ENCODE results near the gene GUCD1. TPM values are rescaled to one million over a fixed set of nuclear protein-coding genes. Genes with fewer than 3 reads are reported as not detected.

The GUCD1 gene
- total and polyA plus RNA-seq, 2 of the 13 experiments (the other 11 are each of a cell fraction or from before 2014, with no cell fraction given) = 128 to 245 TPM

GRCh38 chr22:24550028-24550901, 4.7 kb downstream of the GUCD1 start (continued):
- TF ChIP-seq ZNF800 (CRISPR knock-in tag; IDR thresholded peaks at IDR 0.05) (0 out of 2 replicates have a peak, but pooled peaks have one; percentile 52), ZNF513 (CRISPR knock-in tag; conservative IDR thresholded peaks at IDR 0.05) (0 out of 2 replicates have a peak, but pooled peaks have one; percentile 78), ZNF556 (CRISPR knock-in tag; IDR thresholded peaks at IDR 0.05; ENCODE audit: borderline replicate concordance) (peak; percentile 69; the same call in 1 of the 2 replicates), STAT5B (CRISPR knock-in tag; IDR thresholded peaks at IDR 0.05) (0 out of 2 replicates have a peak, but pooled peaks have one; percentile 8), ZNF446 (CRISPR knock-in tag; IDR thresholded peaks at IDR 0.05) (no peak), NFE2 (CRISPR knock-in tag; IDR thresholded peaks at IDR 0.05) (no peak), ARID5B (CRISPR knock-in tag; IDR thresholded peaks at IDR 0.05) (peak; percentile 92), NAIF1 (CRISPR knock-in tag; IDR thresholded peaks at IDR 0.05; ENCODE audit: borderline replicate concordance) (no peak), ZNF510 (CRISPR knock-in tag; IDR thresholded peaks at IDR 0.05; ENCODE audit: low read depth) (no peak), GMEB1 (CRISPR knock-in tag; IDR thresholded peaks at IDR 0.05; ENCODE audit: borderline replicate concordance) (peak; percentile 60; the same call in 1 of the 2 replicates), GABPA (IDR thresholded peaks at IDR 0.05; ENCODE audit: low read depth, low read length) (no peak), GABPA (CRISPR knock-in tag; IDR thresholded peaks at IDR 0.05; ENCODE audit: low read depth) (peak; percentile 72), NR2F6 (IDR thresholded peaks at IDR 0.05) (peak; percentile 62; the same call in 1 of the 2 replicates), NR2F6 (CRISPR knock-in tag; IDR thresholded peaks at IDR 0.05) (peak; percentile 72), ZNF20 (CRISPR knock-in tag; IDR thresholded peaks at IDR 0.05) (0 out of 2 replicates have a peak, but pooled peaks have one; percentile 87), ZBTB21 (CRISPR knock-in tag; IDR thresholded peaks at IDR 0.05) (no peak; the same call in none of the 2 replicates), KAT8 (CRISPR knock-in tag; IDR thresholded peaks at IDR 0.05) (peak; percentile 85), ZBTB3 (CRISPR knock-in tag; IDR thresholded peaks at IDR 0.05; ENCODE audit: borderline replicate concordance, low read depth) (no peak), ZNF772 (CRISPR knock-in tag; IDR thresholded peaks at IDR 0.05) (peak; percentile 69; the same call in 1 of the 2 replicates), ZNF724P (CRISPR knock-in tag; IDR thresholded peaks at IDR 0.05; ENCODE audit: borderline replicate concordance) (peak; percentile 24; the same call in 1 of the 2 replicates)
